Sigmoid colon (tissue), 7 donors: ENCODE measurements around the gene RBM6. TPM values are rescaled to one million over a fixed set of nuclear protein-coding genes. Genes with fewer than 3 reads are reported as not detected.

Experiments
- DNase-seq: peaks from one replicate; pipeline ENCODE4 v3.0.0-alpha.2; 2019
- H3K27ac ChIP-seq, 4 donors: fragments of 200-600 bp; sonication (generic); one replicate each; pipeline ENCODE4 v1.5.1; 2016 to 2019; ENCODE audit warnings: mild to moderate bottlenecking in 1 of 4
- H3K27me3 ChIP-seq, 3 donors: fragments of 200-600 bp; sonication (generic); one replicate each; pipeline ENCODE4 v1.5.1; 2019; ENCODE audit warnings: mild to moderate bottlenecking in 1 of 3
- H3K36me3 ChIP-seq, 4 donors: fragments of 200-600 bp; sonication (generic); one replicate each; pipeline ENCODE4 v1.5.1; 2016 to 2019
- H3K4me1 ChIP-seq, 4 donors: fragments of 200-600 bp; sonication (generic); one replicate each; pipeline ENCODE4 v1.5.1; 2017 to 2019
- H3K4me3 ChIP-seq, 4 donors: fragments of 200-600 bp; sonication (generic); one replicate each; pipeline ENCODE4 v1.5.1; 2017 to 2019; ENCODE audit warnings: mild to moderate bottlenecking in 2 of 4, moderate library complexity in 1 of 4
- H3K9me3 ChIP-seq, 4 donors: fragments of 200-600 bp in 3 of 4; sonication (generic) in 3 of 4; one replicate each; pipeline versions ENCODE4 v1.5.1 to v1.6.1; 2013 to 2019
- EP300 ChIP-seq, 4 donors: sonication (generic); formaldehyde crosslinking; IDR thresholded peaks; one replicate each; pipeline ENCODE4 v1.6.1; 2017; ENCODE audit warnings: antibody characterized with exemption in 4 of 4
- POLR2A ChIP-seq, 2 donors: fragments of 450-650 bp; IDR thresholded peaks; one replicate each; pipeline ENCODE4 v1.6.1; 2016; ENCODE audit warnings: antibody characterized with exemption in 2 of 2, mild to moderate bottlenecking in 2 of 2, moderate library complexity in 2 of 2
- POLR2AphosphoS5 ChIP-seq, 4 donors: sonication (generic); formaldehyde crosslinking; IDR thresholded peaks; one replicate each; pipeline ENCODE4 v1.6.1; 2017; ENCODE audit warnings: antibody characterized with exemption in 4 of 4
- WGBS, 2 donors: extraction: QIAGEN DNeasy Blood & Tissue Kit; methylation state at CpG; one replicate each; pipeline ENCODE4 v1.1.7; 2013; 5-methylcytosine and 5-hydroxymethylcytosine counted together
- intact Hi-C: fragments of 100-400 bp; cut with DNase I; formaldehyde crosslinking; loops from one replicate; pipeline ENCODE4 v1.15.1; 2023
- polyA plus RNA-seq, 3 donors: library from polyadenylated mRNA; stranded (reverse); fragments of 200-250 nt; gene quantifications; one replicate each; pipeline ENCODE4 v1.2.3, GENCODE V29; 2013
- total RNA-seq, 4 donors: library from RNA; depleted of rRNA; stranded (reverse); fragments of >200 nt; gene quantifications; one replicate each; pipeline ENCODE4 v1.1.0, GENCODE V29; 2016
- TF ChIP-seq, protein P1 (sequence below), 4 experiments: fragments of 450-650 bp in 3 of 4; fragments of 200-600 bp in 1 of 4; IDR thresholded peaks; one replicate each; pipeline ENCODE4 v1.5.1; 2016 to 2019; ENCODE audit warnings: antibody characterized with exemption in 4 of 4, mild to moderate bottlenecking in 3 of 4, moderate library complexity in 2 of 4
- donor health status: healthy with polysubstance abuse.
- donor health status: Bipolar disorder and iron deficiency.
- donor health status: healthy.

Gene RBM6
- total and polyA plus RNA-seq, 7 donors = 13.6 to 215 (median 78.0) TPM

DNA sequence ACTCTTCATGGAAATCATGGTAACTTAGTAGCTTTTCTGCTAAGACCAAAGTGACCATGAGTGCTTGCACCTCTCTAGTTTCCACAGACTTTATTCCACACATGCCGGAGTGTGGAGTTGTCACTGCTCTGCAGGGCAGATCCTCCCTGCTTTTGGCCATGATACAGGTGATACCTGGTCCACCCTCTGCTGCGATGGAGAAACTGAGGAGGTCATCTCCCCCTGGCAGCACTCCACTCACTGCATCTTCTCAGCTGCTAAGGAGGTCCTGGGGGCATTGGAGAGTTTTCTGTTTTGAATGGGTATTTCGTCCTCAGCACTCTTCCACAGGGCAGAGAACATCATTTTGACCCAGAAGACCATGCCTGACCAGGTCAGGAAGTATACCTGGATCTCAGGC is 179.8 kb downstream of the RBM6 start:
- H3K36me3 ChIP-seq = peaks cover 42 to 59% (median 58%) of the 10 kb centered on the region in 4 donors
- WGBS, 2 donors = 84 to 91% methylated on average over 3 of the region's 3 CpGs
- no peak overlapping the region for H3K27ac ChIP-seq
- no peaks in the 10 kb centered on the region for H3K27me3 ChIP-seq
- peaks cover 0 to 20% (median 11%) of the 10 kb centered on the region in 4 donors for H3K4me1 ChIP-seq
- intact Hi-C loops = loop anchor here (2.0 kb wide), 2 partner anchors 35 to 107 kb away; partner anchors contain the start of gene SEMA3F
- no peaks in the 10 kb centered on the region for H3K9me3 ChIP-seq
- no peak overlapping the region for H3K4me3 ChIP-seq
- TF ChIP-seq POLR2AphosphoS5 (IDR thresholded peaks at IDR 0.05) = no peak
- no peak for TF ChIP-seq POLR2A (IDR thresholded peaks at IDR 0.05)
- no peak for TF ChIP-seq EP300 (IDR thresholded peaks at IDR 0.05)
- TF ChIP-seq, protein P1, sequence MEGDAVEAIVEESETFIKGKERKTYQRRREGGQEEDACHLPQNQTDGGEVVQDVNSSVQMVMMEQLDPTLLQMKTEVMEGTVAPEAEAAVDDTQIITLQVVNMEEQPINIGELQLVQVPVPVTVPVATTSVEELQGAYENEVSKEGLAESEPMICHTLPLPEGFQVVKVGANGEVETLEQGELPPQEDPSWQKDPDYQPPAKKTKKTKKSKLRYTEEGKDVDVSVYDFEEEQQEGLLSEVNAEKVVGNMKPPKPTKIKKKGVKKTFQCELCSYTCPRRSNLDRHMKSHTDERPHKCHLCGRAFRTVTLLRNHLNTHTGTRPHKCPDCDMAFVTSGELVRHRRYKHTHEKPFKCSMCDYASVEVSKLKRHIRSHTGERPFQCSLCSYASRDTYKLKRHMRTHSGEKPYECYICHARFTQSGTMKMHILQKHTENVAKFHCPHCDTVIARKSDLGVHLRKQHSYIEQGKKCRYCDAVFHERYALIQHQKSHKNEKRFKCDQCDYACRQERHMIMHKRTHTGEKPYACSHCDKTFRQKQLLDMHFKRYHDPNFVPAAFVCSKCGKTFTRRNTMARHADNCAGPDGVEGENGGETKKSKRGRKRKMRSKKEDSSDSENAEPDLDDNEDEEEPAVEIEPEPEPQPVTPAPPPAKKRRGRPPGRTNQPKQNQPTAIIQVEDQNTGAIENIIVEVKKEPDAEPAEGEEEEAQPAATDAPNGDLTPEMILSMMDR (IDR thresholded peaks at IDR 0.05) = no peak
- DNase-seq = no peak

DNA sequence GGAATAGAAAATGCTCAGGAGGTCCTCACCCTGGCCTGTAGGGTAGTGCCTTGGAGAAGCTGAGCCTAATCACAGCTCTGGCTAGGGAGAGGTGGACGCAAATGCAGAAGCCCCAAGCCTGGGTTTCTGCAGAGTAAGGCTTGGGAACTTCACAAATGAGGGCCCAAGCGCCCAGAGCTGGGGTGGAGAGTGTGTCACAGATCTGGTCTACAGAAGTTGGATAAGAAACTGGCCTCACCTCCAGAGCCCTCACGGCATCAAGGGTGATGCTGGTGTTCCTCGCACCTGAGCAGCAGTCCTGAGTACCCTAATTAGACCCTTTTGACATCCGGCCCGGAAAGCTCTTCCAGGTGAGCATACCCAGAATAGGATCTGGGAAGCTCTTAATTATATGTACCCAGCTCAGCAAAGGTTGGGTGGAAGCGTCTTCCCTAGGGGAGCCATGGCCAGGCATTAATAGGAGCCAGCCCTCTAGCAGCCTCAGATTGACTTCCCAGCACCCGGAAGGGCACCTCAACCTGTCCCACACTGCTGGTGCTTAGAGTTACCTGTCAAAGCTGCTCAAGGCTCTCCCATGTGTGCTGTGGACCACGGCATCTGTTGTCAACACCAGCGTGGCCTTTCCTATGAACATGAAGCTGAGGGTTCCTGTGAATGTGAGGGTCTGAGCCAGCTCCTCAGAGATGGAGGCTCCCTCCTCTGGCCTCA is 180.6 kb downstream of the RBM6 start:
- TF ChIP-seq POLR2A (IDR thresholded peaks at IDR 0.05) (no peak), EP300 (IDR thresholded peaks at IDR 0.05) (no peak), POLR2AphosphoS5 (IDR thresholded peaks at IDR 0.05) (no peak)
- TF ChIP-seq, protein P1 (IDR thresholded peaks at IDR 0.05) = no peak
- H3K4me3 ChIP-seq = no peak overlapping the region
- WGBS, 2 donors = 86 to 89% methylated on average over 10 of the region's 10 CpGs
- DNase-seq = no peak
- H3K36me3 ChIP-seq = peaks cover 34 to 51% (median 51%) of the 10 kb centered on the region in 4 donors
- no peak overlapping the region for H3K27ac ChIP-seq
- intact Hi-C loops = loop anchor here (1.0 to 2.0 kb wide), 3 partner anchors 34 to 106 kb away; partner anchors contain the start of gene SEMA3F
- no peaks in the 10 kb centered on the region for H3K9me3 ChIP-seq
- H3K4me1 ChIP-seq = peaks cover 0 to 26% (median 18%) of the 10 kb centered on the region in 4 donors
- no peaks in the 10 kb centered on the region for H3K27me3 ChIP-seq

DNA sequence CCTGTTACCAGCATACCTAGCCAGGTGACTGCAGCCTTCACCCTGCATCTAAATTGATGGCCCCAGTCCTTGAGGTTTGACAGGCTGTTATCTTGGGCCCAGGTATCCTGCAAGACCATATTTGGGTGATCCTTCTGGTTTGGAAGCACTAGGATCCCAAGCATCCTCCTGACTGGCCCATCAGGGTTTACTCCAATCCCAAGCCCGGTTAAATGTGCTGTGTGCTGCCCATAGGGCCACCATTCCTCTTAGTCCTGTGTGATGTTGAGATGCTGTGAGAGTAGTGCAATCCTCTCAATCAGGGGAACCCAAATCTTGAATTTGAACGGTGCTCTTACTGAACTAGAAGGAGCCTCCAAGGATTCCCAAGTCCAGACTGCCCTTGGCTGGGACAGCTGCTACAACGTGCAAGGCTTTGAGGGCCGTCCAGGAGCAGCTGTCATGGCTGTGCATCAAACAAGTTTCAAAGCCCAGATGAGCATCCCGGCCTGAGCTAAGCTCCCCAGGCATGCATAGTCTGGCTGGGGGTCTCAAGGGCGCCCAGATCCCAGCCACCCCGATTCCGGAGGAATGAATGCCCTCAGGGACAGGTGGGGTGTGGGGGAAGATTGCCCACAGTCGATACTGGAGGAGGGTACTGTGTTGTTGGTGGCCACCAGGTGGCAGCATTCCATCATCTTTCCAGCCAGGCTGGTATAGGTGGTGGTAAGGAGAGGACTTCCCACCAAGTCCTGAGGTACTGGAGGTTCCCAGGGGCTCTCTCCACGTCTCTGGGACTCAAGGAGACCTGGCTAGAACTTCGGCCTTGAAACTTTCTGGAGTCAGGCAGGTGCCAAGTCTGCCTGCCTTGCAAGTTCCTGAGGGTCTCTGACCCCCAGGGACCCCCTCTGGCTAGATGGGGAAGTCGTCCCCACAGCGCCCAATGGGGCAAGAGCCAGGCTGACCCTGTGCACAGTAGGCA is 181.4 kb downstream of the RBM6 start:
- Histone ChIP-seq H3K4me3 (no peak overlapping the region), H3K27me3 (no peaks in the 10 kb centered on the region), H3K9me3 (no peaks in the 10 kb centered on the region), H3K4me1 (peaks cover 0 to 34% (median 26%) of the 10 kb centered on the region in 4 donors), H3K36me3 (peaks cover 26 to 43% (median 43%) of the 10 kb centered on the region in 4 donors), H3K27ac (no peak overlapping the region)
- 28 to 41% methylated on average over 13 of the region's 13 CpGs for WGBS, 2 donors
- TF ChIP-seq, protein P1 (IDR thresholded peaks at IDR 0.05) = peak; percentile 65 to 90 (median 85)
- TF ChIP-seq EP300 (IDR thresholded peaks at IDR 0.05) (no peak), POLR2AphosphoS5 (IDR thresholded peaks at IDR 0.05) (peak in 3 of 4 donors; percentile 2 to 64 (median 37))
- peak; percentile 89 for DNase-seq
- intact Hi-C loops = loop anchor here (1.0 to 2.0 kb wide), 3 partner anchors 33 to 105 kb away; partner anchors contain the start of gene SEMA3F

DNA sequence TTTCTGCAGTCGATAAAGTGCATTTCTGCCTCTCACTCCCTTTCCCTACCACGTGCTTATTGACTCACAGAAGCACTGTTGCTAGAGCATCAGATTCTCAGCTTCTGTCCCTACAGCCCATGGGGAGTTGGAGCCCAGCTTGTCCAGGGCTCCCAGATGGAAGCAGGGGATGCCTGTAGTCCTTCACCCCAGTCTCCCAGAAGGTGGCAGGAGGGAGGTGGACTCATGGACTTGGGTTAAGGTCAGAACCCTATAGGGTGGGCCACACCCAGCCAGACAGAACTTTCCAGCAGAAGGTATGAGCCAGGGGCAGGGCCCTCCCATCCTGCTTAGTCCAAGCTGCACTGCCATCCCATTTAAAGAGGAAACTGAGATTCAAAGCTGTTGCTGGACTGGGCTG is 182.1 kb downstream of the RBM6 start:
- no peaks in the 10 kb centered on the region for H3K27me3 ChIP-seq
- intact Hi-C loops = no loop called here
- 67 to 85% methylated on average over 2 of the region's 2 CpGs for WGBS, 2 donors
- H3K9me3 ChIP-seq = no peaks in the 10 kb centered on the region
- H3K4me3 ChIP-seq = no peak overlapping the region
- peaks cover 0 to 40% (median 34%) of the 10 kb centered on the region in 4 donors for H3K4me1 ChIP-seq
- no peak overlapping the region for H3K27ac ChIP-seq
- TF ChIP-seq, protein P1 (IDR thresholded peaks at IDR 0.05) = no peak
- TF ChIP-seq POLR2A (IDR thresholded peaks at IDR 0.05) = no peak
- no peak for TF ChIP-seq POLR2AphosphoS5 (IDR thresholded peaks at IDR 0.05)
- TF ChIP-seq EP300 (IDR thresholded peaks at IDR 0.05) = no peak
- H3K36me3 ChIP-seq = peaks cover 19 to 36% (median 36%) of the 10 kb centered on the region in 4 donors
- peak; percentile 60 for DNase-seq
